Effector memory CD4-positive, alpha-beta T cell (primary cell): ENCODE results near the gene QRFPR.

Experiments
- DNase-seq, 3 donors: peaks; one replicate each; pipeline ENCODE4 v3.0.0-alpha.2; 2020
- H3K27ac ChIP-seq: 2 replicates; pipeline ENCODE4 v1.7.0; 2013; ENCODE audit warnings: mild to moderate bottlenecking, low read length, moderate library complexity; ENCODE audit not compliant: insufficient read depth, poor library complexity, severe bottlenecking
- H3K27me3 ChIP-seq: replicated peaks from 2 replicates; pipeline ENCODE4 v1.7.0; 2013; ENCODE audit warnings: mild to moderate bottlenecking, low read length; ENCODE audit not compliant: insufficient read depth, control insufficient read depth, poor library complexity, severe bottlenecking
- H3K36me3 ChIP-seq: 2 replicates; pipeline ENCODE4 v1.7.0; 2013; ENCODE audit warnings: mild to moderate bottlenecking, low read length, moderate library complexity; ENCODE audit not compliant: control insufficient read depth, insufficient read depth
- H3K4me1 ChIP-seq: 2 replicates; pipeline ENCODE4 v1.7.0; 2013; ENCODE audit warnings: low read length, mild to moderate bottlenecking; ENCODE audit not compliant: control insufficient read depth, insufficient read depth, poor library complexity, severe bottlenecking
- H3K4me3 ChIP-seq: 2 replicates; pipeline ENCODE4 v1.7.0; 2013; ENCODE audit warnings: low read length, low read depth, mild to moderate bottlenecking; ENCODE audit not compliant: insufficient read depth, poor library complexity, severe bottlenecking
- H3K9me3 ChIP-seq: 2 replicates; pipeline ENCODE4 v1.7.0; 2013; ENCODE audit warnings: mild to moderate bottlenecking, low read length, moderate library complexity; ENCODE audit not compliant: control insufficient read depth

The QRFPR gene

GRCh38 chr4:121379276-121379675, 1.5 kb downstream of the QRFPR start:
- Histone ChIP-seq H3K4me1 (peaks cover 6% of the 10 kb centered on the region), H3K27ac (no peak overlapping the region), H3K4me3 (no peak overlapping the region), H3K27me3 (no peaks in the 10 kb centered on the region), H3K9me3 (no peaks in the 10 kb centered on the region), H3K36me3 (no peaks in the 10 kb centered on the region)
- DNase-seq = no peak

- Histone ChIP-seq H3K27ac (no peak overlapping the region), H3K36me3 (no peaks in the 10 kb centered on the region), H3K4me3 (no peak overlapping the region), H3K9me3 (no peaks in the 10 kb centered on the region), H3K4me1 (peaks cover 6% of the 10 kb centered on the region), H3K27me3 (no peaks in the 10 kb centered on the region)
- DNase-seq = no peak
Observed at GRCh38 chr4:121377076-121377475, 3.7 kb downstream of the QRFPR start.

GRCh38 chr4:121376556-121376955, 4.3 kb downstream of the QRFPR start:
- Histone ChIP-seq H3K4me1 (peaks cover 6% of the 10 kb centered on the region), H3K36me3 (no peaks in the 10 kb centered on the region), H3K9me3 (no peaks in the 10 kb centered on the region), H3K27ac (no peak overlapping the region), H3K27me3 (no peaks in the 10 kb centered on the region), H3K4me3 (no peak overlapping the region)
- no peak for DNase-seq

- H3K4me1 ChIP-seq = peaks cover 6% of the 10 kb centered on the region
- H3K27ac ChIP-seq = no peak overlapping the region
- H3K27me3 ChIP-seq = no peaks in the 10 kb centered on the region
- no peaks in the 10 kb centered on the region for H3K36me3 ChIP-seq
- no peaks in the 10 kb centered on the region for H3K9me3 ChIP-seq
- DNase-seq = no peak
- H3K4me3 ChIP-seq = no peak overlapping the region
Observed at GRCh38 chr4:121376097-121376496, 4.7 kb downstream of the QRFPR start.

- no peaks in the 10 kb centered on the region for H3K9me3 ChIP-seq
- H3K36me3 ChIP-seq = no peaks in the 10 kb centered on the region
- no peak overlapping the region for H3K4me3 ChIP-seq
- no peak for DNase-seq
- H3K4me1 ChIP-seq = no peaks in the 10 kb centered on the region
- no peak overlapping the region for H3K27ac ChIP-seq
- no peaks in the 10 kb centered on the region for H3K27me3 ChIP-seq
Observed at GRCh38 chr4:121375262-121375661, 5.6 kb downstream of the QRFPR start.

- H3K36me3 ChIP-seq = no peaks in the 10 kb centered on the region
- H3K27me3 ChIP-seq = no peaks in the 10 kb centered on the region
- no peak for DNase-seq
- no peak overlapping the region for H3K27ac ChIP-seq
- H3K9me3 ChIP-seq = no peaks in the 10 kb centered on the region
- H3K4me1 ChIP-seq = no peaks in the 10 kb centered on the region
- H3K4me3 ChIP-seq = no peak overlapping the region
Observed at GRCh38 chr4:121373841-121374240, 7.0 kb downstream of the QRFPR start.

- Histone ChIP-seq H3K4me3 (no peak overlapping the region), H3K27ac (no peak overlapping the region), H3K4me1 (no peaks in the 10 kb centered on the region), H3K9me3 (no peaks in the 10 kb centered on the region), H3K27me3 (no peaks in the 10 kb centered on the region), H3K36me3 (no peaks in the 10 kb centered on the region)
- DNase-seq = no peak
Observed at GRCh38 chr4:121370729-121371325, 10.0 kb downstream of the QRFPR start.

GRCh38 chr4:121360495-121360894, 20.3 kb downstream of the QRFPR start:
- H3K27me3 ChIP-seq = no peaks in the 10 kb centered on the region
- H3K4me1 ChIP-seq = no peaks in the 10 kb centered on the region
- no peaks in the 10 kb centered on the region for H3K9me3 ChIP-seq
- no peak for DNase-seq
- H3K36me3 ChIP-seq = no peaks in the 10 kb centered on the region
- no peak overlapping the region for H3K27ac ChIP-seq
- no peak overlapping the region for H3K4me3 ChIP-seq

- no peak for DNase-seq
- no peaks in the 10 kb centered on the region for H3K9me3 ChIP-seq
- no peaks in the 10 kb centered on the region for H3K4me1 ChIP-seq
- H3K27me3 ChIP-seq = no peaks in the 10 kb centered on the region
- no peaks in the 10 kb centered on the region for H3K36me3 ChIP-seq
- no peak overlapping the region for H3K27ac ChIP-seq
- no peak overlapping the region for H3K4me3 ChIP-seq
Observed at GRCh38 chr4:121358473-121358872, 22.3 kb downstream of the QRFPR start.

- Histone ChIP-seq H3K27ac (no peak overlapping the region), H3K4me3 (no peak overlapping the region), H3K4me1 (no peaks in the 10 kb centered on the region), H3K36me3 (no peaks in the 10 kb centered on the region), H3K27me3 (no peaks in the 10 kb centered on the region), H3K9me3 (no peaks in the 10 kb centered on the region)
- no peak for DNase-seq
Observed at GRCh38 chr4:121353213-121353612, 27.6 kb downstream of the QRFPR start.
